Ovary (tissue), 3 donors: ENCODE results near the gene TRPM5.

Experiments used
- POLR2A ChIP-seq: fragments of 450-650 bp; IDR thresholded peaks from one replicate; pipeline ENCODE4 v1.6.1; 2017; ENCODE audit warnings: antibody characterized with exemption, mild to moderate bottlenecking, moderate library complexity
- TF ChIP-seq, protein P1 (sequence below), 3 donors: fragments of 450-650 bp in 2 of 3; fragments of 200-600 bp in 1 of 3; IDR thresholded peaks; one replicate each; pipeline versions ENCODE4 v1.5.1 to v1.8.0; 2016 to 2022; ENCODE audit warnings: antibody characterized with exemption in 3 of 3, mild to moderate bottlenecking in 1 of 3
- donor health status: DM: no; HTN: no; CAD: no.

GRCh38 chr11:2432171-2432621, 12.1 kb downstream of the TRPM5 start:
- TF ChIP-seq, protein P1, sequence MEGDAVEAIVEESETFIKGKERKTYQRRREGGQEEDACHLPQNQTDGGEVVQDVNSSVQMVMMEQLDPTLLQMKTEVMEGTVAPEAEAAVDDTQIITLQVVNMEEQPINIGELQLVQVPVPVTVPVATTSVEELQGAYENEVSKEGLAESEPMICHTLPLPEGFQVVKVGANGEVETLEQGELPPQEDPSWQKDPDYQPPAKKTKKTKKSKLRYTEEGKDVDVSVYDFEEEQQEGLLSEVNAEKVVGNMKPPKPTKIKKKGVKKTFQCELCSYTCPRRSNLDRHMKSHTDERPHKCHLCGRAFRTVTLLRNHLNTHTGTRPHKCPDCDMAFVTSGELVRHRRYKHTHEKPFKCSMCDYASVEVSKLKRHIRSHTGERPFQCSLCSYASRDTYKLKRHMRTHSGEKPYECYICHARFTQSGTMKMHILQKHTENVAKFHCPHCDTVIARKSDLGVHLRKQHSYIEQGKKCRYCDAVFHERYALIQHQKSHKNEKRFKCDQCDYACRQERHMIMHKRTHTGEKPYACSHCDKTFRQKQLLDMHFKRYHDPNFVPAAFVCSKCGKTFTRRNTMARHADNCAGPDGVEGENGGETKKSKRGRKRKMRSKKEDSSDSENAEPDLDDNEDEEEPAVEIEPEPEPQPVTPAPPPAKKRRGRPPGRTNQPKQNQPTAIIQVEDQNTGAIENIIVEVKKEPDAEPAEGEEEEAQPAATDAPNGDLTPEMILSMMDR (IDR thresholded peaks at IDR 0.05): no peak
- no peak for TF ChIP-seq POLR2A
